HepG2 (cell line): ENCODE results near the gene ARPC1A. TPM values are rescaled to one million over a fixed set of nuclear protein-coding genes. Genes with fewer than 3 reads are reported as not detected.

Source experiments
- EEA1 ChIP-seq: sonication (generic); formaldehyde crosslinking; IDR thresholded peaks from 2 replicates; pipeline ENCODE4 v1.5.1; 2020; ENCODE audit warnings: mild to moderate bottlenecking, missing genetic modification reagents, borderline replicate concordance
- FOXO1 ChIP-seq: sonication (generic); formaldehyde crosslinking; IDR thresholded peaks from 2 replicates; pipeline ENCODE4 v1.4.0; 2020; ENCODE audit warnings: missing genetic modification reagents
- KDM4B ChIP-seq: sonication (generic); formaldehyde crosslinking; IDR thresholded peaks from 2 replicates; pipeline ENCODE4 v1.4.0; 2020; ENCODE audit warnings: missing genetic modification reagents
- KDM5B ChIP-seq: sonication (generic); formaldehyde crosslinking; IDR thresholded peaks from 2 replicates; pipeline ENCODE4 v1.4.0; 2020; ENCODE audit warnings: missing genetic modification reagents, mild to moderate bottlenecking, borderline replicate concordance
- KLF15 ChIP-seq: sonication (generic); formaldehyde crosslinking; IDR thresholded peaks from 2 replicates; pipeline ENCODE4 v1.8.1; 2023; ENCODE audit warnings: borderline replicate concordance, mild to moderate bottlenecking, inconsistent platforms, missing genetic modification reagents, mixed read lengths
- MAFG ChIP-seq: sonication (generic); formaldehyde crosslinking; IDR thresholded peaks from 2 replicates; pipeline ENCODE4 v1.5.1; 2020; ENCODE audit warnings: mild to moderate bottlenecking, missing genetic modification reagents
- MAZ ChIP-seq, 2 experiments: sonication (generic) in 1 of 2; formaldehyde crosslinking in 1 of 2; IDR thresholded peaks; 2 replicates each; pipeline versions ENCODE4 v1.5.0 to v1.6.1; 2012 to 2020; ENCODE audit warnings: low read depth in 2 of 2, mild to moderate bottlenecking in 2 of 2, borderline replicate concordance in 1 of 2, improper control_type of control experiment in 1 of 2, low read length in 1 of 2, missing genetic modification reagents in 1 of 2, moderate library complexity in 1 of 2
- MED13 ChIP-seq: sonication (generic); formaldehyde crosslinking; IDR thresholded peaks from 2 replicates; pipeline ENCODE4 v1.5.0; 2020; ENCODE audit warnings: missing genetic modification reagents
- POLR2G ChIP-seq: fragments of 200-400 bp; formaldehyde crosslinking; IDR thresholded peaks from 2 replicates; pipeline ENCODE4 v1.6.1; 2018; ENCODE audit warnings: mild to moderate bottlenecking, low read depth, low read length, moderate library complexity
- PTBP1 ChIP-seq: fragments of 200-400 bp; formaldehyde crosslinking; IDR thresholded peaks from 2 replicates; pipeline ENCODE4 v1.6.1; 2018; ENCODE audit warnings: low read length, low read depth; ENCODE audit not compliant: poor library complexity, severe bottlenecking
- RORA ChIP-seq: sonication (generic); formaldehyde crosslinking; IDR thresholded peaks from 2 replicates; pipeline ENCODE4 v1.5.0; 2020; ENCODE audit warnings: mild to moderate bottlenecking, missing genetic modification reagents, moderate library complexity
- RXRB ChIP-seq: IDR thresholded peaks from 2 replicates; pipeline ENCODE4 v1.6.1; 2016; ENCODE audit warnings: borderline replicate concordance, missing genetic modification reagents, missing compliant biosample characterization
- SALL1 ChIP-seq: sonication (generic); formaldehyde crosslinking; IDR thresholded peaks from 2 replicates; pipeline ENCODE4 v1.8.0; 2022; ENCODE audit warnings: mild to moderate bottlenecking, missing genetic modification reagents
- SIN3B ChIP-seq: fragments of 150-350 bp; IDR thresholded peaks from 2 replicates; pipeline ENCODE4 v1.6.1; 2014; ENCODE audit warnings: low read length
- SMAD3 ChIP-seq: sonication (generic); formaldehyde crosslinking; IDR thresholded peaks from 2 replicates; pipeline ENCODE4 v1.4.0; 2020; ENCODE audit warnings: missing genetic modification reagents
- THRA ChIP-seq: sonication (generic); formaldehyde crosslinking; IDR thresholded peaks from 2 replicates; pipeline ENCODE4 v1.4.0; 2020; ENCODE audit warnings: missing genetic modification reagents, borderline replicate concordance
- ZBTB2 ChIP-seq: sonication (generic); formaldehyde crosslinking; IDR thresholded peaks from 2 replicates; pipeline ENCODE4 v1.8.0; 2022; ENCODE audit warnings: low read depth, missing genetic modification reagents
- ZBTB42 ChIP-seq: sonication (generic); formaldehyde crosslinking; IDR thresholded peaks from 2 replicates; pipeline ENCODE4 v1.5.0; 2020; ENCODE audit warnings: mild to moderate bottlenecking, missing genetic modification reagents
- ZNF24 ChIP-seq: fragments of 450-650 bp; IDR thresholded peaks from 2 replicates; pipeline ENCODE4 v1.6.1; 2017; ENCODE audit warnings: antibody characterized with exemption, mild to moderate bottlenecking
- ZNF580 ChIP-seq: IDR thresholded peaks from 2 replicates; pipeline ENCODE4 v1.6.1; 2016; ENCODE audit warnings: low read depth, borderline replicate concordance
- ZNF605 ChIP-seq: sonication (generic); formaldehyde crosslinking; IDR thresholded peaks from 2 replicates; pipeline ENCODE4 v1.8.0; 2022; ENCODE audit warnings: mild to moderate bottlenecking, missing genetic modification reagents
- ZNF788 ChIP-seq: sonication (generic); formaldehyde crosslinking; IDR thresholded peaks from 2 replicates; pipeline ENCODE4 v1.5.0; 2020; ENCODE audit warnings: mild to moderate bottlenecking, missing genetic modification reagents, borderline replicate concordance
- ZSCAN22 ChIP-seq: sonication (generic); formaldehyde crosslinking; IDR thresholded peaks from 2 replicates; pipeline ENCODE4 v1.4.0; 2020; ENCODE audit warnings: mild to moderate bottlenecking, missing genetic modification reagents
- polyA plus RNA-seq, 8 experiments: library from polyadenylated mRNA; depleted of rRNA in 3 of 8; stranded (reverse) in 7 of 8; unstranded in 1 of 8; fragments of >200 nt; fragmentation: Illumina TruSeq in 4 of 8; extraction: Trizol in 4 of 8; gene quantifications; 2 replicates each; pipeline versions ENCODE4 v1.2.1 to v1.2.3, GENCODE V29; 2011 to 2016; ENCODE audit warnings: low read depth in 4 of 8, missing spikeins in 1 of 8, mixed read lengths in 1 of 8; ENCODE audit not compliant: insufficient read depth in 1 of 8
- total RNA-seq, 5 experiments: library from RNA; depleted of rRNA; stranded (reverse); fragments of >200 nt; fragmentation: Illumina TruSeq; extraction: Trizol; gene quantifications; 2 replicates each; pipeline ENCODE4 v1.2.3, GENCODE V29; 2016; ENCODE audit warnings: low read depth in 1 of 5
- TF ChIP-seq, protein P1 (sequence below): sonication (generic); formaldehyde crosslinking; IDR thresholded peaks from 2 replicates; pipeline ENCODE4 v1.4.0; 2020; ENCODE audit warnings: mild to moderate bottlenecking, missing genetic modification reagents
- TF ChIP-seq, protein P2 (sequence below): IDR thresholded peaks from 2 replicates; pipeline ENCODE4 v1.6.1; 2016; ENCODE audit warnings: low read depth, control low read depth
- TF ChIP-seq, protein P3 (sequence below): sonication (generic); formaldehyde crosslinking; IDR thresholded peaks from 2 replicates; pipeline ENCODE4 v1.4.0; 2020; ENCODE audit warnings: missing genetic modification reagents

Gene ARPC1A
- total and polyA plus RNA-seq, 2 of the 13 experiments (the other 11 are each of a cell fraction or from before 2014, with no cell fraction given): 44.3 to 88.5 TPM

- TF ChIP-seq ZBTB2 (CRISPR knock-in tag) (no peak), PTBP1 (no peak), SMAD3 (CRISPR knock-in tag) (no peak), KDM5B (CRISPR knock-in tag) (no peak; the same call in 1 of the 2 replicates), SALL1 (CRISPR knock-in tag) (no peak), SIN3B (no peak), ZNF788 (peak; percentile 42; the same call in 1 of the 2 replicates), ZNF605 (CRISPR knock-in tag) (no peak; the same call in 1 of the 2 replicates), KDM4B (CRISPR knock-in tag) (no peak), EEA1 (CRISPR knock-in tag) (no peak), MAZ (IDR thresholded peaks at IDR 0.05; ENCODE audit: borderline replicate concordance, low read depth, low read length) (no peak), MAZ (CRISPR knock-in tag; IDR thresholded peaks at IDR 0.05; ENCODE audit: low read depth) (no peak), ZNF580 (CRISPR knock-in tag) (no peak), KLF15 (no peak), RORA (no peak), ZBTB42 (CRISPR knock-in tag) (no peak), ZSCAN22 (CRISPR knock-in tag) (peak; percentile 97), MED13 (CRISPR knock-in tag) (no peak), MAFG (CRISPR knock-in tag) (no peak), ZNF24 (no peak), RXRB (CRISPR knock-in tag) (peak; percentile 46; the same call in 1 of the 2 replicates), FOXO1 (CRISPR knock-in tag) (0 out of 2 replicates have a peak, but pooled peaks have one; percentile 28), THRA (CRISPR knock-in tag) (peak; percentile 78; the same call in 1 of the 2 replicates), POLR2G (peak; percentile 47)
- TF ChIP-seq, protein P1, sequence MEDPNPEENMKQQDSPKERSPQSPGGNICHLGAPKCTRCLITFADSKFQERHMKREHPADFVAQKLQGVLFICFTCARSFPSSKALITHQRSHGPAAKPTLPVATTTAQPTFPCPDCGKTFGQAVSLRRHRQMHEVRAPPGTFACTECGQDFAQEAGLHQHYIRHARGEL (CRISPR knock-in tag): no peak
- TF ChIP-seq, protein P2, sequence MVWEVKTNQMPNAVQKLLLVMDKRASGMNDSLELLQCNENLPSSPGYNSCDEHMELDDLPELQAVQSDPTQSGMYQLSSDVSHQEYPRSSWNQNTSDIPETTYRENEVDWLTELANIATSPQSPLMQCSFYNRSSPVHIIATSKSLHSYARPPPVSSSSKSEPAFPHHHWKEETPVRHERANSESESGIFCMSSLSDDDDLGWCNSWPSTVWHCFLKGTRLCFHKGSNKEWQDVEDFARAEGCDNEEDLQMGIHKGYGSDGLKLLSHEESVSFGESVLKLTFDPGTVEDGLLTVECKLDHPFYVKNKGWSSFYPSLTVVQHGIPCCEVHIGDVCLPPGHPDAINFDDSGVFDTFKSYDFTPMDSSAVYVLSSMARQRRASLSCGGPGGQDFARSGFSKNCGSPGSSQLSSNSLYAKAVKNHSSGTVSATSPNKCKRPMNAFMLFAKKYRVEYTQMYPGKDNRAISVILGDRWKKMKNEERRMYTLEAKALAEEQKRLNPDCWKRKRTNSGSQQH (CRISPR knock-in tag): no peak
- TF ChIP-seq, protein P3, sequence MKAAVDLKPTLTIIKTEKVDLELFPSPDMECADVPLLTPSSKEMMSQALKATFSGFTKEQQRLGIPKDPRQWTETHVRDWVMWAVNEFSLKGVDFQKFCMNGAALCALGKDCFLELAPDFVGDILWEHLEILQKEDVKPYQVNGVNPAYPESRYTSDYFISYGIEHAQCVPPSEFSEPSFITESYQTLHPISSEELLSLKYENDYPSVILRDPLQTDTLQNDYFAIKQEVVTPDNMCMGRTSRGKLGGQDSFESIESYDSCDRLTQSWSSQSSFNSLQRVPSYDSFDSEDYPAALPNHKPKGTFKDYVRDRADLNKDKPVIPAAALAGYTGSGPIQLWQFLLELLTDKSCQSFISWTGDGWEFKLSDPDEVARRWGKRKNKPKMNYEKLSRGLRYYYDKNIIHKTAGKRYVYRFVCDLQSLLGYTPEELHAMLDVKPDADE: no peak
Observed at GRCh38 chr7:99381664-99382075, 56.0 kb downstream of the ARPC1A start (continued).
